Duodenal mucosa (tissue), 2 donors: ENCODE measurements around the gene RAB26.
"Not testable (repeated sequence)": the region's sequence is repeated elsewhere in the genome, so short reads cannot be mapped to it uniquely, and the experiment has no call there.

Experiments
- H3K27ac ChIP-seq: one replicate; pipeline ENCODE4 v1.7.0; 2013; ENCODE audit warnings: low read depth, low read length
- H3K27me3 ChIP-seq, 2 donors: one replicate each; pipeline ENCODE4 v1.7.0; 2013; ENCODE audit warnings: low read length in 2 of 2, control low read depth in 1 of 2; ENCODE audit not compliant: insufficient read depth in 2 of 2, control insufficient read depth in 1 of 2
- H3K36me3 ChIP-seq, 2 donors: one replicate each; pipeline ENCODE4 v1.7.0; 2013; ENCODE audit warnings: low read length in 2 of 2, control low read depth in 1 of 2; ENCODE audit not compliant: insufficient read depth in 2 of 2, control insufficient read depth in 1 of 2
- H3K4me1 ChIP-seq, 2 donors: one replicate each; pipeline ENCODE4 v1.7.0; 2013; ENCODE audit warnings: low read length in 2 of 2, control low read depth in 1 of 2; ENCODE audit not compliant: insufficient read depth in 2 of 2, control insufficient read depth in 1 of 2
- H3K4me3 ChIP-seq, 2 donors: one replicate each; pipeline ENCODE4 v1.7.0; 2013; ENCODE audit warnings: low read length in 2 of 2, low read depth in 1 of 2
- H3K9ac ChIP-seq, 2 donors: one replicate each; pipeline ENCODE4 v1.7.0; 2013; ENCODE audit warnings: low read length in 2 of 2, low read depth in 1 of 2
- H3K9me3 ChIP-seq, 2 donors: one replicate each; pipeline ENCODE4 v1.7.0; 2013; ENCODE audit warnings: low read length in 2 of 2, control low read depth in 1 of 2; ENCODE audit not compliant: control insufficient read depth in 1 of 2

The RAB26 gene, protein sequence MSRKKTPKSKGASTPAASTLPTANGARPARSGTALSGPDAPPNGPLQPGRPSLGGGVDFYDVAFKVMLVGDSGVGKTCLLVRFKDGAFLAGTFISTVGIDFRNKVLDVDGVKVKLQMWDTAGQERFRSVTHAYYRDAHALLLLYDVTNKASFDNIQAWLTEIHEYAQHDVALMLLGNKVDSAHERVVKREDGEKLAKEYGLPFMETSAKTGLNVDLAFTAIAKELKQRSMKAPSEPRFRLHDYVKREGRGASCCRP

DNA sequence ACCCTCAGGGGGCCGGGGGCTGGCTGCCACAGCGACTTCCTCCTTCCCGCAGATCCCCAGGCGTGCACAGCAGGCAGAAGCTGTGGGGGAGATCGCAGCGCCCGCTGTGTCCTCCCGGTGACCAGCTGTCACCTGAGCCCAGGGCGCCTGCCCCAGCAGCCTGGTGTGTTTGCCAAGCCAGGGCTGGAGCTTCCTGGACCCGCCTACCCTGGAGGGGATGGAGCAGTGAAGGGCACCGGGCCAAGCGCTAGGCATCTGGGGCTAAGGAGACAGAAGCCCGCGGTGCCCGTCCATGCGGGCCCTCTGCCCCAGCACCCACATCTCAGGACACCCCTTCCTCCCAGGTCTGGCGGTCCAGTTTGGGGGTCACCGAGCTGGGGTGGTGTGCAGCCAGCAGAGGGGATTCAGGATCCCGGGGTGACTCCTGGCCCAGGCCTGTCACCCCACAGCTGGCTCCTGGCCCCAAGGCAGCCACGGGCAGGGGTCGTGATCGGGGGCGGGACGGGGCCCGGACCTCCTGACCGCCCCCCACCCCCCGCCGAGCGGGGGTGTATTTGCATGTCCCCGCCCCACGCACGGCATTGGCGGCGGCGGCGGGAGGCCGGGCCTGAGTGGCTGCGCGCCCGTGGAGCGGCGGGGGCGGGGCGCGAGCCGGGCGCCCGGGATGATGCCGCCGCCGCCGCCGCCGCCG, at the start of gene RAB26:
Gene RAB26 (plus strand): TSS at position 645 of the 691 bp plus-strand sequence. CDS start 159 bp downstream, outside the sequence.
- H3K27me3 ChIP-seq = no peaks in the 10 kb centered on the region
- peak within 1 kb of the TSS; percentile 62 for H3K27ac ChIP-seq
- H3K4me3 ChIP-seq = peak within 1 kb of the TSS; percentile 60 to 63
- no peaks in the 10 kb centered on the region for H3K9me3 ChIP-seq
- peak within 1 kb of the TSS in 1 of 2 donors; percentile 51 for H3K9ac ChIP-seq
- H3K4me1 ChIP-seq = peaks cover 33 to 51% of the 10 kb centered on the region in 2 donors
- H3K36me3 ChIP-seq = peaks cover 4 to 8% of the 10 kb centered on the region in 2 donors

DNA sequence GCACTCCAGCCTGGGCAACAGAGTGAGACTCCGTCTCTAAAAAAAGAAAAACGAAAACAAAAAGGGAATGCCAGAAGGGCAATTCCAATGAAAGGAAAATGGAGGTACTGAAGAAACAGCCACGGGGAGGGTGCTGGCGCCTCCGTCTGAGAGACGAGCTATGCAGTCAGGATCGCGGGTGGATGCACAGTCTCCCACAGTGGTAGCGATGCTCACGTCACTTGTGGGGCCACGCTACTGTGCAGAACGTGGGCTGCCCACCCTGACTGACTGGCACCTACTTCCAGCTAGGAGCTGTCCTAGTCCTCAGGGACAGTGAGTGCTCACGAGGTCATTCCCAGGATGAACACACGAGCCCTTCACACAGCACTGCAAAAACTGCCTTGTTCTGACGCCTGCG, 46.8 kb upstream of the RAB26 start:
- H3K4me1 ChIP-seq, H3K4me3 ChIP-seq, H3K27me3 ChIP-seq, H3K9ac ChIP-seq, H3K9me3 ChIP-seq, H3K27ac ChIP-seq: not testable (repeated sequence)
- H3K36me3 ChIP-seq = peaks cover 0 to 28% of the 10 kb centered on the region in 2 donors

DNA sequence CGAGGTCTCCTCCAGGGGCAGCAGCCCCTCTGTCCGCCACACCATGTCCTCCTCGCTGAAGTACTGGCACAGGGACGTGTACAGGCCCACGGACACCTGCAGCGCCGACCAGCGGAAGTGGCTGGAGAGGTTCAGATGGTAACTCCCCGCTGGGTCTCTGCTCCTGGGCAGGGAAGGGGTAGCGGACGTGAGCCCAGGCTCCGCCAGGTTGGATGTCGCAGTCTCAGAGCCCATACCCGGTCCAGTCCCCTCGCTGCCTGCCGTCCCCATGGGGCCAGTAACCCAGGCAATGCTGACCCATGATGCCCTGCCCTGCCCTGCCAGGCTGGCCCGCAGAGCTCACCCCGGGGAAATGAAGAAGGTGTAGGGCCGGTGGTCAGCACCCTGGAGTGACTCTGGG, 46.0 kb upstream of the RAB26 start:
- Histone ChIP-seq H3K36me3 (peaks cover 0 to 21% of the 10 kb centered on the region in 2 donors), H3K9me3 (no peaks in the 10 kb centered on the region), H3K9ac (no peak overlapping the region), H3K4me3 (no peak overlapping the region), H3K4me1 (no peaks in the 10 kb centered on the region), H3K27me3 (no peaks in the 10 kb centered on the region), H3K27ac (no peak overlapping the region)

DNA sequence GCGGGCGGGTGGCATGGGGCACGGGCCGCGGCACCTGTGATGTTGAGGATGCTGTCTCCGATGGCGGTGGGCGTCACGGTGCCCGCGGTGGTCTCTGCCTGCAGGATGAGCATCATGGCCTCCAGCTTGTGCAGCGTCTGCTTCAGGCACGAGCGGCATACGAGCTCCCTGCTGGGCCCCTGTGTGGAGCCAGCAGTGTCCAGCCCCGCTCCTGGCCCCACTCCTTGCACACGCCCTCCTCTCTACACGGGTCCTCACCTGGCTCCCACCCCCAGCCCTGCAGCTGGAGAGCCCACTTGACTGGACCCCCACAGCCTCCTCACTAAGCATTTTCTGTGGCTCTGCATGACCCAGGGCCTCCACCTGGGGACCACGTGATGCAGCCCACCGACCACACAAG, 44.0 kb upstream of the RAB26 start:
- not testable (repeated sequence) for H3K9ac ChIP-seq, H3K4me1 ChIP-seq, H3K27ac ChIP-seq, H3K9me3 ChIP-seq, H3K27me3 ChIP-seq, H3K4me3 ChIP-seq
- H3K36me3 ChIP-seq = peaks cover 0 to 30% of the 10 kb centered on the region in 2 donors

DNA sequence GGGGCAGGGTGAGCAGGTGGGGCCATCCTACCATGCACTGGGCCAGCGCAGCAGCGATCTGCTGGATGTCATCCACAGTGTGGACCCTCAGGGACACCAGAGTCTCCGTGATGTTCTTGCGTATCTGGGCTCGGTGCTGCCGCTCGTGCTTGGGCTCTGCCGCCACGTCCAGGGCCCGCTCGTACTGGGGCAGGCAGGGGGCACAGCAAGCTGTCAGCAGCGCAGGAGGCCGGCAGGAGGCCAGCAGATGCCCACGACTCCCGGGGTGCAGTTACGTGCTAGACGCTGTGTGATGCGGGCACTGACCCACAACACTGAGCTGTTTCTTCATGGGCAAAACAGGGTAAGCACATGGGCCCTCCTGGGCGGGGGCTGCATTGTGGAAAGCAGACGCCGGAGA, 43.1 kb upstream of the RAB26 start:
- H3K9me3 ChIP-seq, H3K27me3 ChIP-seq, H3K4me3 ChIP-seq, H3K27ac ChIP-seq, H3K9ac ChIP-seq, H3K4me1 ChIP-seq: not testable (repeated sequence)
- peaks cover 0 to 30% of the 10 kb centered on the region in 2 donors for H3K36me3 ChIP-seq

DNA sequence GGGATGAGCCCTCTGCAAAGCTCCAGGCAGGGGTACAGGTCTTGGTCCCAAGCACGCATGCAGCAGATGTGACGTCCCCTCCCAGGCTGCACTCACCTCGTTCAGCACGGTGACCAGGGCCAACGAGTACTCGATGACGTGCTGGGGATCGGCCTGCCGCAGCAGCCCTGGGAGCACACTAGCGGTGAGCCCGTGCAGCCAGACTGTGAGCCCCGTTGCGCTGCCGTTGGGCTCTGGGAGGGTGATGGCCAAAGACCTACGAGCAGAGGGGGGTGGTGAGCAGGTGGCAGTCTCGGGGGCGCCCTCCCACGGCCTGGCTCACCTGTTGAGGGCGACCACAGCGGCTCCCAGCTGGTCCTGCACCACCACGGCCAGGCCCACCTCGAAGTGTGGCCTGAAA, 42.7 kb upstream of the RAB26 start:
- H3K27ac ChIP-seq, H3K4me1 ChIP-seq, H3K9ac ChIP-seq, H3K27me3 ChIP-seq, H3K9me3 ChIP-seq, H3K4me3 ChIP-seq: not testable (repeated sequence)
- H3K36me3 ChIP-seq = peaks cover 0 to 33% of the 10 kb centered on the region in 2 donors

DNA sequence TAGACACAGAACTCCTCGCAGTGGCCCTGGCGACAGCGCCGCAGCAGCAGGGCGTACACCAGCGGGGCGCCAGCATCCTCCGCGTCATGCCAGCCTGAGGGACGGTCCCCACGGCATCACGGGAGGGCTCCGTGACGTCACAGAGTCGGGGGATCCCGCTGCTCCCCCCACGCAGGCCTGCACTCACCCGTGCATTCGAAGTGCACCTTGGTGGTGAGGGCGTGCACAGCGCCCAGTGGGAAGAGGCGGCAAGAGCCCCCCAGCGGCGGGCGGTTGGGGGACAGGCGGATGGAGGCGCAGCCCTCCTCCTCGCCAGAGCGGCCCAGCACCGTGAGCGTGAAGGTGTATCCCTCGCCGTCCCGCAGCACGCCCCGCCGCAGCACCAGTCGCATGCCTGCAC, 42.2 kb upstream of the RAB26 start:
- peaks cover 0 to 36% of the 10 kb centered on the region in 2 donors for H3K36me3 ChIP-seq
- not testable (repeated sequence) for H3K9ac ChIP-seq, H3K4me3 ChIP-seq, H3K27ac ChIP-seq, H3K9me3 ChIP-seq, H3K27me3 ChIP-seq, H3K4me1 ChIP-seq

DNA sequence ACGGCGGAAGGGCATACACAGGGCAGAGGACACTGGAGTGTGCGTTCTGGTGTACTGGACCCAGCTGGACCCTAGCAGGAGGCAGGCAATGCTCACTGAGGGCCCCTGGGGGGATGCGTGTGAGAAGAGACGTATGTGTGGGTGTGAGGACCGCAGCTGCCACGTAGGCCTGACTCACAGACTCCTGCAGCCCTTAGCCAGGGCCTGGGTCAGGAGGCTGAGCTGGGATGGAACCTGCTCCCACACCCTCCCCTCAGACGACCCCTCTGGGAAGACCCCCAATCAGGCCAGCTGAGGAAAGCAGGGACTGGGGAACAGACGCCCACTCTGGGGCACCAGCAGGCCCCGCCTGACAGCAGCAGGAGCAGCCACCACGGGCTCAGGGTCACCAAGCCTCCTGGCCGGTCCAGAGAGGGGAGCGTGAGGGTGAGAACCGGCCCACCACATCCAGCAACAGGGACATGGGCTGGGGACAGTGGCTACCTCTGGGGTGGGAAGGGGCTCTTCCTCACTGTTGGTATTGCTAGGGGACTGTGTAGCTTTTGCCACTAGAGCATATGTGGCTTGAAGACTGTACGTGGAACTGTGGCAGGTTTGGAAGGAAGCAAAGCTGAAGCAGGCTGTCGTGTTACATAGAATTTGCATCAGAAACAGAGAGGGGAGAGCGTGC, 41.2 kb upstream of the RAB26 start:
- not testable (repeated sequence) for H3K4me3 ChIP-seq, H3K27ac ChIP-seq, H3K4me1 ChIP-seq, H3K9me3 ChIP-seq, H3K27me3 ChIP-seq, H3K9ac ChIP-seq
- H3K36me3 ChIP-seq = peaks cover 0 to 35% of the 10 kb centered on the region in 2 donors

DNA sequence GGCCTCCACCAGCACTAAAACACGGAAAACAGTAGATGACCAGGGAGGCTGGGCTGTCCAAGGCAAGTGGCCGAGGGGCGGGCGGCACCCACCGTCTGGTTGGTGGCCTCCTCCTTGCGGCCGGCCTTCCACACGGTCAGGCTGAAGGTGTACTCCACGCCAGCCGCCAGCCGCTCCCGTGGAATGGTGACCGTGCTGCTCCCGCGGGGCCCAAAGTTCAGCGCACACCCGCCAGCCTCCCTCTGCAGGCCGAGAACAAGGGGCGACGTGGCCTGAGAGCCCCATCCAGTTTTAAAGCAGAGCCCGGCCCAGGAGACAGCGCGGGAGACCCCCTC, 40.7 kb upstream of the RAB26 start:
- not testable (repeated sequence) for H3K9ac ChIP-seq, H3K4me3 ChIP-seq, H3K9me3 ChIP-seq, H3K4me1 ChIP-seq, H3K27ac ChIP-seq, H3K27me3 ChIP-seq
- H3K36me3 ChIP-seq = peaks cover 0 to 31% of the 10 kb centered on the region in 2 donors

DNA sequence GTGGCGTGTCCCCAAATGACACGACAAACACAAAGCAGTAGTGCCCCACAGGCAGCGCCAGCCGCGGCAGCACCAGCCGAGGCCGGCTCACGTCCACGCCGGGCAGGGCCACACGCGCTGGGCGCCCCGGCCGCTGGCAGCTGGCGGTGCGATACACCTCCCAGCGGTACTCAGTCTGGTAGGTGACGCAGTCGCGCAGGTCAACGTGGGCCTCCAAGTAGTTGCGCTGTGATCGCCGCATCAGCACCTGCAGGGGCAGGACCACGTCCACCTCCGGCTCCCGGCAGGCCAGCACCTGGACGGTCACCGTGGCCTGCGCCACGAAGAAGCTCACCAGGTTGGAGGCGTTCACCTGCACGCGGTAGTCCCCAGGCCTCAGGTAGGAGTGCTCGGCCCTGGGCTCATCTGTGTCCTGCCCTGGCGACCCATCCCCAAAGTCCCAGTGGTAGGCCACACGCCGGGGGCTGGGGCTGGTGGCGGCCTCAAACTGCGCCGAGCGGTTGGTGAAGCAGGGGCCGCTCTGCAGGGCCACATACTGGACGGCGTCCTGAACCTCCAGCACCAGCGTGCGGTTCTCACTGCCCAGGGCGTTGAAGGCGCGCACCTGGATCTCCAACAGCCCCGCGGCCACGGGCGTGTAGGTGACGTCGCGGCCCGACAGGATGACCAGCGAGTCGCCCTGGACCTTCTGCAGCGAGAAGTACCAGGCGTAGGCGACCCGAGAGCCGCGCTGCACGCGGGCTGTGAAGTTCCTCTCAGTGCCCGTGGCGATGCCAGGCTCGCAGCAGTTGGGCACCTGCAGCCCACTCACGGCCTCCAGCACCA, 39.8 kb upstream of the RAB26 start:
- not testable (repeated sequence) for H3K4me3 ChIP-seq, H3K9ac ChIP-seq, H3K9me3 ChIP-seq, H3K27ac ChIP-seq, H3K4me1 ChIP-seq, H3K27me3 ChIP-seq
- peaks cover 0 to 31% of the 10 kb centered on the region in 2 donors for H3K36me3 ChIP-seq
